HepG2 (cell line): ENCODE measurements around the gene NOL4L. TPM values are rescaled to one million over a fixed set of nuclear protein-coding genes. Genes with fewer than 3 reads are reported as not detected.

Source experiments
- BCLAF1 ChIP-seq: fragments of 450-650 bp; IDR thresholded peaks from 2 replicates; pipeline ENCODE4 v1.6.1; 2017; ENCODE audit warnings: mild to moderate bottlenecking
- CBX5 ChIP-seq: sonication (generic); formaldehyde crosslinking; IDR thresholded peaks from 2 replicates; pipeline ENCODE4 v1.4.0; 2020; ENCODE audit warnings: missing genetic modification reagents, borderline replicate concordance
- CREM ChIP-seq, 2 experiments: sonication (generic) in 1 of 2; formaldehyde crosslinking in 1 of 2; IDR thresholded peaks; 2 replicates each; pipeline versions ENCODE4 v1.4.0 to v1.6.1; 2016 to 2020; ENCODE audit warnings: antibody characterized with exemption in 1 of 2, mild to moderate bottlenecking in 1 of 2, missing genetic modification reagents in 1 of 2
- HNF4A ChIP-seq: sonication (generic); formaldehyde crosslinking; IDR thresholded peaks from 2 replicates; pipeline ENCODE4 v1.4.0; 2020; ENCODE audit warnings: missing genetic modification reagents
- HNF4G ChIP-seq, 2 experiments: sonication (generic) in 1 of 2; formaldehyde crosslinking in 1 of 2; IDR thresholded peaks; 2 replicates each; pipeline versions ENCODE4 v1.4.0 to v1.6.1; 2011 to 2020; ENCODE audit warnings: borderline replicate concordance in 2 of 2, low read depth in 2 of 2, mild to moderate bottlenecking in 2 of 2, low read length in 1 of 2, missing genetic modification reagents in 1 of 2, moderate library complexity in 1 of 2
- KMT2A ChIP-seq: sonication (generic); formaldehyde crosslinking; IDR thresholded peaks from 2 replicates; pipeline ENCODE4 v1.4.0; 2020; ENCODE audit warnings: missing genetic modification reagents
- NFIB ChIP-seq: sonication (generic); formaldehyde crosslinking; IDR thresholded peaks from 2 replicates; pipeline ENCODE4 v1.9.0; 2021; ENCODE audit warnings: missing genetic modification reagents, mild to moderate bottlenecking, borderline replicate concordance
- NFIC ChIP-seq: IDR thresholded peaks from 2 replicates; pipeline ENCODE4 v1.6.1; 2012; ENCODE audit warnings: mild to moderate bottlenecking, low read length, inconsistent platforms
- PTBP1 ChIP-seq: fragments of 200-400 bp; formaldehyde crosslinking; IDR thresholded peaks from 2 replicates; pipeline ENCODE4 v1.6.1; 2018; ENCODE audit warnings: low read length, low read depth; ENCODE audit not compliant: poor library complexity, severe bottlenecking
- SNRNP70 ChIP-seq: fragments of 200-400 bp; formaldehyde crosslinking; IDR thresholded peaks from 2 replicates; pipeline ENCODE4 v1.6.1; 2017; ENCODE audit warnings: mild to moderate bottlenecking, low read depth, low read length, moderate library complexity
- ZBTB21 ChIP-seq: sonication (generic); formaldehyde crosslinking; IDR thresholded peaks from 2 replicates; pipeline ENCODE4 v1.4.0; 2020; ENCODE audit warnings: missing genetic modification reagents
- ZBTB40 ChIP-seq, 2 experiments: fragments of 450-650 bp in 1 of 2; sonication (generic) in 1 of 2; formaldehyde crosslinking in 1 of 2; IDR thresholded peaks; 2 replicates each; pipeline versions ENCODE4 v1.6.1 to v1.8.0; 2016 to 2022; ENCODE audit warnings: antibody characterized with exemption in 1 of 2, mild to moderate bottlenecking in 1 of 2, missing genetic modification reagents in 1 of 2
- ZFP37 ChIP-seq: sonication (generic); formaldehyde crosslinking; IDR thresholded peaks from 2 replicates; pipeline ENCODE4 v1.4.0; 2020; ENCODE audit warnings: missing genetic modification reagents, borderline replicate concordance
- ZNF432 ChIP-seq: sonication (generic); formaldehyde crosslinking; IDR thresholded peaks from 2 replicates; pipeline ENCODE4 v1.5.0; 2020; ENCODE audit warnings: missing genetic modification reagents, mild to moderate bottlenecking, borderline replicate concordance
- polyA plus RNA-seq, 8 experiments: library from polyadenylated mRNA; depleted of rRNA in 3 of 8; stranded (reverse) in 7 of 8; unstranded in 1 of 8; fragments of >200 nt; fragmentation: Illumina TruSeq in 4 of 8; extraction: Trizol in 4 of 8; gene quantifications; 2 replicates each; pipeline versions ENCODE4 v1.2.1 to v1.2.3, GENCODE V29; 2011 to 2016; ENCODE audit warnings: low read depth in 4 of 8, missing spikeins in 1 of 8, mixed read lengths in 1 of 8; ENCODE audit not compliant: insufficient read depth in 1 of 8
- total RNA-seq, 5 experiments: library from RNA; depleted of rRNA; stranded (reverse); fragments of >200 nt; fragmentation: Illumina TruSeq; extraction: Trizol; gene quantifications; 2 replicates each; pipeline ENCODE4 v1.2.3, GENCODE V29; 2016; ENCODE audit warnings: low read depth in 1 of 5
- TF ChIP-seq, protein P1 (sequence below): fragments of 450-650 bp; IDR thresholded peaks from 2 replicates; pipeline ENCODE4 v1.6.1; 2017

The NOL4L gene
- total and polyA plus RNA-seq, 2 of the 13 experiments (the other 11 are each of a cell fraction or from before 2014, with no cell fraction given) = 16.6 to 35.4 TPM

DNA sequence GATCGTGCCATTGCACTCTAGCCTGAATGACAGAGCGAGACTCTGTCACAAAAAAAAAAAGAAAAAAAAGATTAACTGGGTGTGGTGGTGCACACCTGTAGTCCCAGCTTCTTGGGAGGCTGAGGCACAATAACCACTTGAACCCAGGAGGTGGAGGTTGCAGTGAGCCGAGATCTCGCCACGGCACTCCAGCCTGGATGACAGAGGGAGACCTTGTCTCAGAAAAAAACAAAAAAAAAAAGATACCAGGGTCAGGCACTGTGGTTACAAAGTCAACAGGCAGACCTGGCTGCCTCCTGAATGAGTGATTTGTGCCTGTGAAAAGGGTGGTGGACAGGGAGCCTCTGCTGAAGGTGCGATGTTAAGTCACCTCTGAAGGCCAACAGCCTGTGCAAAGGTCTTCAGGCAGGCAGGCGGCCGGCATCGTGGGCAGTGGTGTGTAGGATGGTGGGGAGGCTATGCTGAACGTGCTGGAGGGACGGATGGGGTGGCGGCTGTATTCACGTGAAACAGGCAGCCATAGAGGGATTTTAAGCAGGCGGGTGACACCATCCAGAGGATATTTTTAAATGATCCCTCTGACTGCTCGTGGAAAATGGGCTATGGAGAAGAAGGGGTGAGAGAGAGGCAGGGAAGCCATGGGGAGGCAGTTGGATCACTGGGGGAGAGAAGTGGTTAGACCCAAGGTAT is 41.4 kb downstream of the NOL4L start (continued):
- TF ChIP-seq ZBTB40 (IDR thresholded peaks at IDR 0.05) (no peak), ZBTB40 (CRISPR knock-in tag; IDR thresholded peaks at IDR 0.05) (peak; percentile 94), HNF4A (CRISPR knock-in tag) (peak; percentile 99), BCLAF1 (no peak), HNF4G (IDR thresholded peaks at IDR 0.05; ENCODE audit: borderline replicate concordance, low read depth, low read length) (peak; percentile 97), HNF4G (CRISPR knock-in tag; IDR thresholded peaks at IDR 0.05; ENCODE audit: borderline replicate concordance, low read depth) (peak; percentile 99), ZBTB21 (CRISPR knock-in tag) (peak; percentile 76; the same call in 1 of the 2 replicates), NFIC (no peak), CBX5 (CRISPR knock-in tag) (peak; percentile 98), ZNF432 (CRISPR knock-in tag) (no peak), PTBP1 (no peak), NFIB (CRISPR knock-in tag) (no peak), CREM (IDR thresholded peaks at IDR 0.05) (peak; percentile 84; the same call in 1 of the 2 replicates), CREM (CRISPR knock-in tag; IDR thresholded peaks at IDR 0.05) (no peak), KMT2A (peak; percentile 80), SNRNP70 (no peak), ZFP37 (CRISPR knock-in tag) (peak; percentile 99)
- TF ChIP-seq, protein P1, sequence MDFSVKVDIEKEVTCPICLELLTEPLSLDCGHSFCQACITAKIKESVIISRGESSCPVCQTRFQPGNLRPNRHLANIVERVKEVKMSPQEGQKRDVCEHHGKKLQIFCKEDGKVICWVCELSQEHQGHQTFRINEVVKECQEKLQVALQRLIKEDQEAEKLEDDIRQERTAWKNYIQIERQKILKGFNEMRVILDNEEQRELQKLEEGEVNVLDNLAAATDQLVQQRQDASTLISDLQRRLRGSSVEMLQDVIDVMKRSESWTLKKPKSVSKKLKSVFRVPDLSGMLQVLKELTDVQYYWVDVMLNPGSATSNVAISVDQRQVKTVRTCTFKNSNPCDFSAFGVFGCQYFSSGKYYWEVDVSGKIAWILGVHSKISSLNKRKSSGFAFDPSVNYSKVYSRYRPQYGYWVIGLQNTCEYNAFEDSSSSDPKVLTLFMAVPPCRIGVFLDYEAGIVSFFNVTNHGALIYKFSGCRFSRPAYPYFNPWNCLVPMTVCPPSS = no peak
